ENCODE data around the gene EDN3. TPM values are rescaled to one million over a fixed set of nuclear protein-coding genes. Genes with fewer than 3 reads are reported as not detected.

Gene EDN3
- total and polyA plus RNA-seq, 9 of the 15 experiments (the other 6 are each of a cell fraction or from before 2014, with no cell fraction given) = not detected

DNA sequence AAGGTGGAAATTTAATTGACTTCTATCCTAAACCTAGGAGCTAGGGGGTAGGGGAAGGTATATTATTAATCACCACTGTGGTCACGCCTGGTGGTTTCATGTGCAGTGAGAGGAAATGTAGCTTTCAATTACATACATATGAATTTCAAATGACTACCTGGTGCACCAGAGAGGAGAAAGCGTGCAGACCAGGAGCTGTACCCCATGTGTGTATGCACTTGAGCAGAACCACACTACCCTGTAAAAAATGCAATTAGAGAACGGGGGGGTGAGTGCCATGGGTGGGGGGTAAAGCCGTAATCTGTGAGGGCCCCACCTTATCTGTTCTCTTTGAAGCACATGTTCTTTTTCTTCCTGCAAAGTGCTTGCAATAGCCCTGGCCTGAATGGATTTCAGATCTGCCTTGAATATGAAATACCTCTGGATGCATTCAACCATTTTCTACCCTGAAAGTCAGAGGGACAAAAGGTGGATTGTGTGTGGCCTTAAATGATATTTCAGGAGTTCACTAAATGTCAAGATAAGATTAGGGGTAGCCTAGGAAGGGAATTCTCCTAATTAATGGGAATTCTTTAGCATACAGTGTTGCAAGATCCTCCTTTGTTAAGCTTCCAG is 30.9 kb upstream of the EDN3 start (continued):
- TF ChIP-seq THAP12 (CRISPR knock-in tag; IDR thresholded peaks at IDR 0.05) = no peak

DNA sequence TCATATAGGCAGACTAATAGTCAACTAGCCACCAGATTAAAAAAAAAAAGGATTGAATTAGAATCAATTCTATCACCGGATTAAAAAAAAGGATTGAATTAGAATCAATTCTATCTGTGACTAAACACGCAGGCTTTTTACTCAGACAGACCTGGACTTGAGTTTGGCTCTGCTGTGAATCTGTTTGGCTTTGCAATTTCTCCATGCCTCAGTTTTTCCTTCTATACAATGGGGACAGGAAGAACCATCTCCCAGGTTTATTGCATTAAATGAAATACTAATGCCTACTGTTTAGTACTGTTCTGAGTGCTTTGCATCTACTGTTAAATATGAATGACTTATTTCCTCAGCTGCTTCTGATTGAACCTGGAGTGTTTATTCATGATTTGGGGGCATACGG is 30.0 kb upstream of the EDN3 start:
- Histone ChIP-seq H3K27me3 (ENCODE audit: control insufficient read depth in 2 of 2, insufficient read depth in 2 of 2, low read length in 2 of 2) (peaks cover 14 to 31% of the 10 kb centered on the region in 2 experiments; a peak in 4 of 5 replicates), H2AFZ (ENCODE audit: low read depth, low read length) (no peak overlapping the region), H3K4me2 (ENCODE audit: insufficient read depth, low read length) (no peak overlapping the region), H3K4me1 (replicated peaks in 1 of 2; ENCODE audit: control insufficient read depth in 2 of 2, insufficient read depth in 2 of 2, low read length in 2 of 2) (no peaks in the 10 kb centered on the region), H3K27ac (ENCODE audit: extremely low read depth, low read depth, low read length) (no peak overlapping the region), H3K36me3 (ENCODE audit: control insufficient read depth, insufficient read depth, low read length) (no peaks in the 10 kb centered on the region), H3K9ac (ENCODE audit: insufficient read depth in 1 of 2, low read depth in 2 of 2, low read length in 2 of 2) (no peak overlapping the region), H3K9me3 (replicated peaks; ENCODE audit: control insufficient read depth, insufficient read depth, low read depth, low read length) (no peaks in the 10 kb centered on the region), H4K20me1 (replicated peaks; ENCODE audit: control insufficient read depth, insufficient read depth, low read length) (peaks cover 6% of the 10 kb centered on the region), H3K9me1 (ENCODE audit: control insufficient read depth, insufficient read depth, low read length) (no peaks in the 10 kb centered on the region), H3K79me2 (ENCODE audit: control insufficient read depth, insufficient read depth, low read length) (no peaks in the 10 kb centered on the region), H3K4me3 (no peak overlapping the region)
- CTCF ChIA-PET (ENCODE audit: low intra/inter-chr PET ratio) = no interaction called here
- intact Hi-C loops (cut with micrococcal nuclease) (no loop called here), in situ Hi-C loops (cut with MboI) (no loop called here)
- POLR2A ChIA-PET = no interaction called here
- peak; percentile 32 for TF ChIP-seq RBM25 (IDR thresholded peaks at IDR 0.05; ENCODE audit: low read depth, low read length, severe bottlenecking)
- TF ChIP-seq SMAD3 (CRISPR knock-in tag; conservative IDR thresholded peaks at IDR 0.05) = no peak
- no peak for FAIRE-seq
- WGBS (ENCODE audit: insufficient coverage, low coverage, missing lambda C conversion rate) = 0% methylated on average over 3 of the region's 3 CpGs
- no TSS peak for BruUV-seq (replicated peaks)
- ATAC-seq = no peak
- no peak for DNase-seq (ENCODE audit: extremely low read depth in 1 of 4, low spot score in 3 of 4)

Measured in K562 (cell line).